GM23248 (cell line): ENCODE data around the gene ENTHD1. TPM values are rescaled to one million over a fixed set of nuclear protein-coding genes. Genes with fewer than 3 reads are reported as not detected.

Experiments
- DNase-seq: peaks from one replicate; pipeline ENCODE4 v3.0.0-alpha.2; 2015
- H2AFZ ChIP-seq: fragments of 200-600 bp; sonication (generic); 2 replicates; pipeline ENCODE4 v1.6.1; 2016; ENCODE audit warnings: antibody characterized with exemption
- H3F3A ChIP-seq: fragments of 200-600 bp; sonication (generic); 2 replicates; pipeline ENCODE4 v1.6.1; 2016; ENCODE audit warnings: mild to moderate bottlenecking, antibody characterized with exemption, mixed run types; ENCODE audit not compliant: insufficient read depth
- H3K27ac ChIP-seq: fragments of 200-600 bp; sonication (generic); 2 replicates; pipeline ENCODE4 v1.5.1; 2016; ENCODE audit warnings: mild to moderate bottlenecking
- H3K27me3 ChIP-seq: fragments of 200-600 bp; sonication (generic); replicated peaks from 2 replicates; pipeline ENCODE4 v1.6.1; 2016; ENCODE audit warnings: mild to moderate bottlenecking; ENCODE audit not compliant: insufficient read depth
- H3K36me3 ChIP-seq: fragments of 200-600 bp; sonication (generic); 2 replicates; pipeline ENCODE4 v1.6.1; 2016; ENCODE audit warnings: low read depth, mild to moderate bottlenecking
- H3K4me1 ChIP-seq: fragments of 200-600 bp; sonication (generic); 2 replicates; pipeline ENCODE4 v1.6.1; 2016; ENCODE audit warnings: mild to moderate bottlenecking; ENCODE audit not compliant: insufficient read depth
- H3K4me2 ChIP-seq: fragments of 200-600 bp; sonication (generic); one replicate; pipeline ENCODE4 v1.6.1; 2016; ENCODE audit warnings: mild to moderate bottlenecking; ENCODE audit not compliant: unreplicated experiment
- H3K4me3 ChIP-seq: fragments of 200-600 bp; sonication (generic); 2 replicates; pipeline ENCODE4 v1.5.1; 2016; ENCODE audit warnings: mild to moderate bottlenecking
- H3K79me2 ChIP-seq: fragments of 200-600 bp; sonication (generic); 2 replicates; pipeline ENCODE4 v1.6.1; 2016; ENCODE audit warnings: mild to moderate bottlenecking; ENCODE audit not compliant: insufficient read depth
- H3K9ac ChIP-seq: fragments of 200-600 bp; sonication (generic); 2 replicates; pipeline ENCODE4 v1.6.1; 2016; ENCODE audit warnings: mild to moderate bottlenecking
- H3K9me2 ChIP-seq: fragments of 200-600 bp; sonication (generic); 2 replicates; pipeline ENCODE4 v1.6.1; 2016; ENCODE audit warnings: mixed run types, mild to moderate bottlenecking, moderate library complexity; ENCODE audit not compliant: insufficient read depth
- H3K9me3 ChIP-seq: fragments of 200-600 bp; sonication (generic); one replicate; pipeline ENCODE4 v1.6.1; 2017; ENCODE audit warnings: low read depth
- H4K20me1 ChIP-seq: fragments of 200-600 bp; sonication (generic); 2 replicates; pipeline ENCODE4 v1.6.0; 2016; ENCODE audit not compliant: insufficient read depth
- EZH2 ChIP-seq: fragments of 200-600 bp; sonication (generic); IDR thresholded peaks from 2 replicates; pipeline ENCODE4 v1.6.1; 2018; ENCODE audit warnings: antibody characterized with exemption, mild to moderate bottlenecking; ENCODE audit not compliant: insufficient read depth, poor library complexity, severe bottlenecking
- EZH2phosphoT487 ChIP-seq: fragments of 200-600 bp; sonication (generic); IDR thresholded peaks from 2 replicates; pipeline ENCODE4 v1.6.1; 2018; ENCODE audit warnings: antibody characterized with exemption, moderate library complexity, mild to moderate bottlenecking, low read depth; ENCODE audit not compliant: insufficient read depth
- WGBS, 2 experiments: methylation state at CpG; one replicate each; pipeline ENCODE4 v1.1.6; 2015 to 2017; ENCODE audit warnings: low lambda C conversion rate in 2 of 2, low coverage in 1 of 2; ENCODE audit errors: missing lambda C conversion rate in 2 of 2; 5-methylcytosine and 5-hydroxymethylcytosine counted together
- in situ Hi-C: fragments of 300-500 bp; cut with MboI; formaldehyde crosslinking; loops from 2 replicates; pipeline ENCODE4 v1.15.0; 2020
- polyA plus RNA-seq: library from polyadenylated mRNA; unstranded; fragments of >200 nt; fragmentation: Nextera tagmentation; extraction: Ambion mirVana; gene quantifications from 2 replicates; pipeline ENCODE4 v1.2.1, GENCODE V29; 2016
- total RNA-seq: library from RNA; depleted of rRNA; stranded (reverse); fragments of >200 nt; shearing (Covaris generic); gene quantifications from 2 replicates; pipeline ENCODE4 v1.2.3, GENCODE V29; 2014

Gene ENTHD1
- total and polyA plus RNA-seq, 2 experiments from 2014 or later, result not detected

GRCh38 chr22:39901565-39902146, 8.1 kb upstream of the ENTHD1 start:
- Histone ChIP-seq H3K9me2 (no peaks in the 10 kb centered on the region), H3K36me3 (no peaks in the 10 kb centered on the region), H3K4me2 (no peak overlapping the region), H3K9me3 (no peaks in the 10 kb centered on the region), H3K27me3 (peaks cover 59% of the 10 kb centered on the region), H3K4me3 (no peak overlapping the region), H3K79me2 (no peaks in the 10 kb centered on the region), H3K9ac (no peak overlapping the region), H4K20me1 (no peaks in the 10 kb centered on the region), H3K27ac (no peak overlapping the region), H3K4me1 (no peaks in the 10 kb centered on the region), H2AFZ (no peak overlapping the region), H3F3A (no peaks in the 10 kb centered on the region)
- no peak for TF ChIP-seq EZH2phosphoT487
- no peak for TF ChIP-seq EZH2
- 58% methylated on average over 8 of the region's 8 CpGs for WGBS, 2 experiments
- in situ Hi-C loops, result no loop called here
- DNase-seq, result no peak

- 4 to 8% methylated on average over 4 of the region's 4 CpGs for WGBS, 2 experiments
- in situ Hi-C loops, result no loop called here
Observed at GRCh38 chr22:39900306-39901227, 7.0 kb upstream of the ENTHD1 start, which contains the start of gene GRAP2. Gene GRAP2 (plus strand): TSS chr22:39901084. CDS start chr22:39947107, 46,023 bp downstream.

GRCh38 chr22:39898997-39899396, 5.4 kb upstream of the ENTHD1 start:
- no peak overlapping the region for H3K9ac ChIP-seq
- H3K27ac ChIP-seq, result no peak overlapping the region
- no peaks in the 10 kb centered on the region for H3K9me2 ChIP-seq
- 20 to 26% methylated on average over 2 of the region's 2 CpGs for WGBS, 2 experiments
- no peak overlapping the region for H2AFZ ChIP-seq
- H3K4me2 ChIP-seq, result no peak overlapping the region
- no peaks in the 10 kb centered on the region for H3F3A ChIP-seq
- TF ChIP-seq EZH2 (no peak), EZH2phosphoT487 (no peak)
- no peaks in the 10 kb centered on the region for H3K4me1 ChIP-seq
- DNase-seq, result no peak
- H3K27me3 ChIP-seq, result peaks cover 66% of the 10 kb centered on the region
- in situ Hi-C loops, result no loop called here
- no peaks in the 10 kb centered on the region for H3K79me2 ChIP-seq
- no peaks in the 10 kb centered on the region for H3K36me3 ChIP-seq
- no peaks in the 10 kb centered on the region for H3K9me3 ChIP-seq
- no peaks in the 10 kb centered on the region for H4K20me1 ChIP-seq
- H3K4me3 ChIP-seq, result no peak overlapping the region

More at GRCh38 chr22:39900306-39901227, 7.0 kb upstream of the ENTHD1 start, which contains the start of gene GRAP2:
- DNase-seq, result no peak
- no peaks in the 10 kb centered on the region for H4K20me1 ChIP-seq
- no peak within 1 kb of the TSS for H3K4me2 ChIP-seq
- H3K27ac ChIP-seq, result no peak within 1 kb of the TSS
- H3K9me2 ChIP-seq, result no peaks in the 10 kb centered on the region
- no peaks in the 10 kb centered on the region for H3F3A ChIP-seq
- H3K9ac ChIP-seq, result no peak within 1 kb of the TSS
- no peaks in the 10 kb centered on the region for H3K36me3 ChIP-seq
- TF ChIP-seq EZH2phosphoT487, result no peak
- TF ChIP-seq EZH2, result no peak
- peaks cover 65% of the 10 kb centered on the region for H3K27me3 ChIP-seq
- H3K9me3 ChIP-seq, result no peaks in the 10 kb centered on the region
- H2AFZ ChIP-seq, result no peak within 1 kb of the TSS
- no peaks in the 10 kb centered on the region for H3K4me1 ChIP-seq
- H3K4me3 ChIP-seq, result no peak within 1 kb of the TSS
- H3K79me2 ChIP-seq, result no peaks in the 10 kb centered on the region

- Histone ChIP-seq H4K20me1 (no peaks in the 10 kb centered on the region), H3K4me2 (no peak overlapping the region), H3K79me2 (no peaks in the 10 kb centered on the region), H3K36me3 (no peaks in the 10 kb centered on the region), H3K27me3 (peaks cover 62% of the 10 kb centered on the region), H3K9me2 (no peaks in the 10 kb centered on the region), H3K9ac (no peak overlapping the region), H2AFZ (no peak overlapping the region), H3K4me3 (no peak overlapping the region), H3F3A (no peaks in the 10 kb centered on the region), H3K27ac (no peak overlapping the region), H3K4me1 (no peaks in the 10 kb centered on the region), H3K9me3 (no peaks in the 10 kb centered on the region)
- in situ Hi-C loops, result no loop called here
- no peak for DNase-seq
- TF ChIP-seq EZH2 (no peak), EZH2phosphoT487 (no peak)
- WGBS, 2 experiments, result 39 to 47% methylated on average over 3 of the region's 3 CpGs
Observed at GRCh38 chr22:39897841-39898240, 4.3 kb upstream of the ENTHD1 start.
